GM21737 (cell line): ENCODE measurements around the gene KIAA0825.
"Not testable (repeated sequence)": the region's sequence is repeated elsewhere in the genome, so short reads cannot be mapped to it uniquely, and the experiment has no call there.

Experiments used
- ATAC-seq: cut with Tn5 transposase; IDR thresholded peaks from one replicate; pipeline ENCODE4 v1.9.1; 2021; ENCODE audit warnings: mild to moderate bottlenecking, moderate library complexity; ENCODE audit not compliant: unreplicated experiment

Gene KIAA0825

DNA sequence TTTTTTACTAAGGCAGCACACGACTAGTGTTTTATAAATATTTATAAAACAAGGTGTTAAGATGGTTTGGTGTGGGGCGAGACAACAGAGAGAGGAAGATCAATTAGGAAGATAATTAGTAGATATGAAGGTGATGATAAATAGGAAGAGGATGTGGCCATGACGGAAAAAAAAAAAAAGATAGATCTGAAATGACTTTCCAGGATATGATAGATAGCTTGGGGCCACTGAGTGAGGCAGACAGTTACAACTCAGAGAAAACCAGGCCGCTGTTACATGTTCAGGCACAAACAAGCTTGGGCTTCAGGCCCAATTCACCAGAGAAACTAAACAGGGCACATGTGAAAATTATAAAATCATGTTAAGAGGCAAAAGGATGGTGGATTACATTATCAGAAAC is 43.2 kb downstream of the KIAA0825 start:
- no peak for ATAC-seq

DNA sequence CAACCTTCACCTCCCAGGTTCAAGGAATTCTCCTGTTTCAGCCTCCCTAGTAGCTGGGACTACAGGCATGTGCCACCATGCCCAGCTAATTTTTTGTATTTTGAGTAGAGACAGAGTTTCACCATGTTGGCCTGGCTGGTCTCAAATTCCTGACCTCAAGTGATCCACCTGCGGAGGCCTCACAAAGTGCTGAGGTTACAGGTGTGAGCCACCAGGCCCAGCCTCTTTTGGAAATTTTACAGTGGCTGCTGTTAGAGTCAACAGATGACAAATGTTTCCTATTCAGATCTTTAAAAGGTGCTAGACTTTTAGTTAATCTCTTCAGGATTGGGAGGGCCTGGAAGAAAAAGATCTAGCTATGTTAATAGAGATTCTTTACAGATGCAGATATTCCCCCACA is 45.1 kb downstream of the KIAA0825 start:
- not testable (repeated sequence) for ATAC-seq

DNA sequence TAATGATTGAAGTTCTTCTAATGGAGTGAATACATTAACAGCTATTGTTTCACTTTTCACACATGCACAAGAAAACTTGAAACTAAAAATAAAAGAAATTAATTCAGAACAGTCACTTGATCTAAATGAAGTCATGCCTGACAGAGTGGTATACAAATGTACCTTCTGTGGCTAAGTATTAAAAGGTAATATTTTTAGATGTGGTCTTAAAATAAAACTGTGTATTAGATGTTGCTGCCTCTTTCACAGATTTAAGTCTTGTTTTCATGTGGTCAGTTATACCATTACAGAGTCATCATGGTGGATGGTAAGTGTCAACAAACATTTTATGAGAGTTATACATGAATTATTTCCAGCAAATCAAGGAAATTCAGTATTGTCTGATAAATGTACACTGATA is 47.0 kb downstream of the KIAA0825 start:
- ATAC-seq = no peak

DNA sequence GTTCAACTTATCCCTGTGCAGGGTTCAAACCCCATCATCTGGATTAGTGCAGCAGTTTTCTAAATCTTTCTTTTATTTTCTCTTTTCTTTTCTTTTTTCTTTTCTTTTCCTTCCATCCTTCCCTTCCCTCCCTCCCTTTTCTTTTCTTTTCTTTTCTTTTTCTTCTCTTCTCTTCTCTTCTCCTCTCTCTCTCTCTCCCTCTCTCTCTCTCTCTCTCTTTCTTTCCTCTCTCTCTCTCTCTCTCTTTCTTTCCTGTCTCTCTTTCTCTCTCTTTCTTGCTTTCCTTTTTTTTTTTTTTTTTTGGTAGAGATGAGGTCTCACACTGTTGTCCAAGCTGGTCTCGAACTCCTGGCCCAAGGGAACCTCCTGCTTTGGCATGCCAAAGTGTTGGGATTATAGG is 53.6 kb downstream of the KIAA0825 start:
- ATAC-seq = no peak

DNA sequence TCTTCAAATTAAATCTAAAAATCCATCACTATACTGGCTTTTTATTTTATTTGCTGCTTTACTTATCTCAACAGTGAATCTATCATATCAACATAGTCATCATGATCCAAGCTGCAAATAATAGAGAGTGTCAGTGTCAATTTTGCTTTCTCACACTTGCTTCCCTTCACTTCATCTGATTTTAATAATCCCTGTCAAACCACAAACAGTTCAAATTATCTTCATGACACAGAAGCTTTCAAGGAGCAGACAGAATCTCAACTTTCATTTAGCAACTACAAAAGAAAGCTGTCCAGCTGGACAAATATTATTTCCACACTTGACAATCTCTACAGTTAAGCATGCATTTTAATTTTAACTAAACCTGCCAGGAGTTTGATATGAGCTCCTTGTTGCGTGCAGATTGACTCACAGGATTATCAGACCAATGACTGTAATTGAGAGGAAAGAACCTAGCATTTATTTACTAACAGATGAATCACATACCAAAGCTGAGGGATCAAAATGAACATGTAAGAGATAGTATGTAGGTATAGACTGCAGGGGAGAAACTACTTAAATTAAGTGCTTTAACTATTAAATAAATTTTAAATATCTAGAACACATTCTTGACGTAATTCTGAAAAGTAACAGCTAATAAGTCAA is 56.0 kb downstream of the KIAA0825 start:
- ATAC-seq = no peak

DNA sequence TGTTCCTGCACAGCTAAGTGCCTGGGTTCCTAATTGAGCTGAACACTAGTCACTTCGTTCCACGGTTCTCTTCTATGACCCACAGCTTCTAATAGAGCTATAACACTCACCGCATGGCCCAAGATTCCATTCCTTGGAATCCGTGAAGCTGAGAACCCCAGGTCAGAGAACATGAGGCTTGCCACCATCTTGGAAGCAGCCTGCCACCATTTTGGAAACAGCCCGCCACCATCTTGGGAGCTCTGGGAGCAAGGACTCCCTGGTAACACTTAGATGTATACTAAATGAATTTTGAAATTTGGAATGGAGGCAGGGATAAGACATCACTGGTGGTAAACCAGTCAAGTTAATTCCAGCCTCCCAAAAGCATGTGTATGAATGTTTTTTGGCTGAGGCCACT is 60.4 kb downstream of the KIAA0825 start:
- no peak for ATAC-seq

DNA sequence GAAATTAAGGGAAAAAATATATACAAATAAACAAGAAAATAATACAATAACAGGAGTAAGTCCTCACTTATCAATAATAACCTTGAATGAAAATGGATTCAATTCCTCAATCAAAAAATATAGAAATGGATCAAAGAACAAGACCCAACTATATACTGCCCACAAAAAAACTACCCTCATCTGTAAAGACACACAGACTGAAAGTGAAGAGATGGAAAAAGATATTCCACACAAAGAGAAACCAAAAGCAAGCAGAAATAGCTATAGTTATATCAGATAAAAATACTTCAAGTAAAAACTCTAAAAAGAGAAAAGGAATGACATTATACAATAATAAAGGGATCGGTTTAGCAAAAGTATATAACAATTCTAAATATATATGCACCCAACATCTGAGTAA is 66.5 kb downstream of the KIAA0825 start:
- ATAC-seq = no peak

DNA sequence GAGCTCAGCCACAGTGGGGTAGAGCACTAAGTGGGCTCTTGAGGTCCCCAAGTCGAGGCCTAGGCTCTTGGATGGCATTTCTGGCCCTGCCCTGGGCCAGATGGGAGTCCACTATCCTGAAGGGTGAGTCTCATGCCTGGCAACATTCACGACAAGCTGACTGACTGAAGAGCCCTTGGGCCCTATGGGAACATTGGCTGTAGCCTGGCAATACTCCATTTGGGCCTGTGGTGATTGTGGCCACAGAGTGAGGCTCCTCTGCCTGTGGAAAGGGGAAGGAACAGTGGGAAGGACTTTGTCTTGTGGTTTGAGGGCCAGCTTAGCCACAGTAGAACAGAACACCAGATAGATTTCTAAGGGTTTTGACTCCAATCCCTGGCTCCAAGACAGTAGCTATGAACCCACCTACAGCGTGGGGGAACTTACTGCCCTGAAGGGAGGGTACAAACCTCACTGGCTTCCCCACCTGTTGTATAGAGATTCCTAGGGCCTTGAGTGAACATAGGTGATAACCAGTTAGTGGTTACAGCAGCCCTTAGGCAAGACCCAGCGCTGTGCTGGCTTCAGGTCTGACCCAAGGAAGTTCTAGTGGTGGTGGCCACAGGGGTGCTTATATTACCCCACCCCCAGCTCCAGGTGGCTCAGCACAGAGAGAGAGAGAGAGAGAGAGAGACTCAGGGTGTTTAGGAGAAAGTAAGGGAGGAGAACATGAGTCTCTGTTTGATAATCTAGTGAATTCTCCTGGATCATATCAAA is 72.4 kb downstream of the KIAA0825 start:
- no peak for ATAC-seq

DNA sequence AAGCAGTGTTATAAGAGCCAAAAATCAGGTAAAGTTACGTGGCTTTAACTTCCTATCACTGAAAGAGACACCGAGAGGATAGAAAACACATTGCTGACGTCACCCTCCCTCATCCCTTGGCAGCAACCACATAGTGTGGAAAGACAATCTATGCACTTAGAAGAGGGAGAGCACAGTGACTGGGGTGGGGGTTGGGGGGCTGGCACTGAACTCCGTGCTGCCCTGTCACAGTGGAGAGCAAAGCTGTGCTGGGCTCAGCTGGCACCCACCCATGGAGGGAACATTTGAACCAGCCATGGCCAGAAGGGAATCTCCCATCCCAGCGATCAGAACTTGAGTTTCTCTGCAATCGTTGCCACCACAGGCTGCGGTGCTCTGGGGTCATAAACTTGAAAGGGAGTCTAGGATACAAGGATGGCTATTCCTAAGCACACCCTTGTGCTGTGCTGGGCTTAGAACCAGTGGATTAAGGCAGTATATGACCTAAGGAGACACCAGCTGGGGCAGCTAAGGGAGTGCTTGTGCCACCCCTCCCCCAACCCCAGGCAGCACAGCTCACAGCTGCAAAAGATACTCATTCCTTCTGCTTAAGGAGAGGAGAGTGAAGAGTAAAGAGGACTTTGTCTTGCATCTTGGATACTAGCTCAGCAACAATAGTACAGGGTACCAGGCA is 73.4 kb downstream of the KIAA0825 start:
- no peak for ATAC-seq

DNA sequence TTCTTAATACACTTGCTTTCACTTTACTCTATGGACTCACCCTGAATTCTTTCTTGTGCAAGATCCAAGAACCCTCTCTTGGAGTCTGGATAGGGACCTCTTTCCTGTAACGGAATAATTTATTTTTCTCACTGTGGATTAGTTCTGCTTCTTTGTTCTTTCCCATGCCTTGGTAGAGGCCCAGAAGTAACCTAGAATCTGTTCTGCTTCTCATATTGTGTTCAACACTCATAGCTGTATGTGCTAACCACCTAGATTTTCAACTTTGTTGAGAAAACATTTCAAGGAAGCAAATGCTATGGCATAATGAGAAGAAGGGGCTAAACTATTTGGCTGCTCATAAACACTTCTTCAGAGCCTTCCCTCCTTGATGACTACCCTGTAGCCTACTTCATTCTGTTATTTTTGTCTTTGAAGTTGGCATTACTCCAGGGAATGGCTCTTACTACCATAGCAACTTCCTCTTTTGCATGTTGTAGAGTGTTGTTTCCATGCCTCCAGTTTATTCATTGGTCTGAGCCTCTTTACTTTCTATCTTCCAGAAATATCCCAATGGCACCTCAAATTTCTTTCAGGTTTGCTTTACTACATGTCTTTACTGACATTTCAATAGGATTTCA is 74.3 kb downstream of the KIAA0825 start:
- ATAC-seq = no peak

DNA sequence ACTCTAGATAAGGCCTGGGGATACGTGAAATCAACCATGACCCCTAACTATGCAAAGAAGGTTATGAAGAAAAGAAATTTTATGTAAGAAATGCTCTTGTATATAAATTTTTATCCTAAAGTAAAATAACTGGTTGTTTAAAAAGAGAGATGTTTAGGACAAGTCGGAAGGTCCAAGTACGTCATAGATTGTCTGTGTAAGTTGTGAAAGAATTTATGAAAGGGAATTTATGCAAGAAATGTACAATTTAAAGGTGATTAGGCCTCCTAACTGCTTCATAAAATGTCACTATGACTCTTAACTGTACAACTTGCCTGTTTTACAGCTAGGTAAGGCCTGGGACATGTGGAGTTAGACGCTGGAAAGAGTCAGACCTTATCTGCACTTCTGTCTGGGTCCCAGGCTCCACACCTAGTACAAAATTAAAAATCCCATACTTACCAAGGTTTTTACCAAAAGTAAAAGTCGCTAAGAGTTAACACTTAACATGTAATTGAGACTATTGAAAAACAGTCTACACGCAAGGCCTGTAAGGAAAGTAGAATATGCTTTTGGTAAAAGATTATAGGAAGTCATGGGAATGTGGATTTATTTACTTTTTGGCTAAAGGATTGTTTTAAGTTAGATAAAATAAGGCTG is 77.4 kb downstream of the KIAA0825 start:
- no peak for ATAC-seq

DNA sequence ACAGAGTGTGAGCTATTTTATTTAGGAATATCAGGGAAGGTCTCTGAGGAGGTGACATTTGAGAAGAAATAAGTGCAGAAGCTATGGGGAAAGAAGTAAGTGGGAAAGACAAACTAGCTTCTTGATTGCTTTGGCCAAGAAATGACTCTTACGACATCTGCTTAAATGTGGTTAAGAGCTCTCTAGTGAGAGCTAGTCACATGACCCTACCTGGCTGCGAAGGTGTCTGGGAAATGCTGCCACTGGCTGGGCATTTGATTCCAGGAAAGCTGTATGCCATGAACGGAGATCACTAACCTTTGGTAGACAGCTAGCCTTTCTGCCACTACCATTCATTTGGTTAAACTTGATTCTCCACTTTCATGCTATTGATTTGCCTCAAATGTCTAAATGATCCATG is 80.1 kb downstream of the KIAA0825 start:
- ATAC-seq = no peak

DNA sequence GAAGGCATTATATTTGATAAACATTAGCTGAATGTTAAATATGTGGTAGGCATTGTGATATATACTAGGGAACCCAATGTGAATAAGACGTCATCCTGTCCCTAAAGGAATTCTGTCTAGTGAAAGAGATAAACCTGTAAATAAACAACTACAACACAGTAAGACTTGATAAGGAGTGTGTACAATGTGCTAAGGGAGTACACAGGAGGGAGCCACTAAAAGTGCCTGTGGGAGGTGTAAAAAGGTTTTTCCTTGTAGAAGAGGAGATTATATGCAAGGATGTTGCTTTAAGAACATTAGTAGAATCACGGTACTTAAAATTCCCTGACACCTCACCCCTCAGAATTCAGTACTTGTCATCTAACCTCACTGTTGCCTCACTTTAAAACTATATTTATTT is 91.7 kb downstream of the KIAA0825 start:
- no peak for ATAC-seq

DNA sequence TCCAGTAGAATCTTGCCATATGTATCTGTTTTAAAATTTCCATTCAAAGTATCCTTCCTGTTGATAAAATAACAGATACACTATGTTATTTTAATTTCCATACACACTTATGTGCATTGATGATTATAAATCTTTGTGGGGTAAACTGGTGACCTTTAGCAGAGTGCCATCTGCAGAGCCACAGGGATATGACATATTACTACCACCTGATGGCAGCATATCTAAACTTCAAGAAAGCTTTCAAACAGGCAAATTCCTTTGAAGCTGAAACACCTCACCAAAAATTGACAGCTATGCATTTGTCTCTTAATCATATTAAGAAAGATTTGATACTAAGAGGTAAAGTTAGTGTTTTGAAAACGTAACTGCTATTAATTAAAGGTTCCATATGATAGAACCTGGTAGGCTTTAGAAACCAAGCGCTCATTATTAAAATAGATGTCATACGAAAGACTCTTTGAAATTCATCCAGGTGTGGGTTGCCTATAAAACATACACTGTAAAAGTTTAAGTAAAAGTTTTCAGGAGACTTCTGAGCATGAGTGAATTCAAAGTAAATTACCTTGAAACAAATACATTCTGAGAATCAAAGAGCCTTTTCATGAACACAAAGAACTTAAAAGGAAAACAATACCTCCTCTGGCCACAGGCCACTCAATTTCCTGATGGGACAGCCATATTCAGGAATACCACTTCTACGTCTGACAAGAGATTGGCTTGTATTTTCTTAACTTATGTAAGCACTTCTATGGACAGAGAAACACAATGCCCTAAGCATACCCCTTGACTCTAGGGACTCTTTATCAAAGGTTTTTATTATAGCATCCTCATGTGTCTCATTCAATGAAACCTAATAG is 93.3 kb downstream of the KIAA0825 start:
- peak; percentile 77 for ATAC-seq

DNA sequence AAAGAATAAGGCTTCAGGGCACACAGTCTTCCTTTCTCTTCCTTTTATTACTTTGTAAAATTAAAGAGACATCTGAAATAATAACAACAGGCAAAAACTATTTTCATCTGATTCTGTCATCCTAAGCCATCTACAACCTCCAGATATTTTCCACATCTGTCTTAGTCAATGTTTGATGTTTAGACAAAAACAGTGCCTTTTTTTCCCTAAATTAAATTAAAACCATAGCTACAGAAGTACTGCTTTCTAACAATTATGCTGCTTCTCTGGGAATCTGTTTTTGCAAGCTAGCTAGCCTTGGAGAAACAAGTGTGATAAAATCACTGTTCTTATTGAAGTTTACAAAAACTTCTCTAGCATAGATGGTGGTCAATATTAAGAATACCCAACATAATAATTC is 95.4 kb downstream of the KIAA0825 start:
- ATAC-seq = no peak

DNA sequence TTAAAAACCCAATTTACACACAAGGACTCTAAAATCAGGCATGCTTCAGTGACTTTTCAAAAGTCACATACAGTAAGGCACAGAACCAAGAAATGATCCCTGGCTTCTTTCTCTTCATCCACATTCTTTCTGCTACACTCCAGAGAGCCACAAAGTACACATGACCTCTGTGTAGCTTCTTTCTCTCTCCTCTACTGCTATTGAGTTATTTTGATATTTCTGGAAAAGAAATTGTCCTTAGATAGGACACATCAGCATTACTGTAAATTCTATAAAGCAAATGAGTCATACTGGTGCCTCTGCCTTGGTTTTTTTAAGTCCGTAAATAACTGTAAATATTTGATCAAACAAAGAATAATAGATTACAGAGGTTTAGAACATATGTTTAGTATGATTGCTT is 96.3 kb downstream of the KIAA0825 start:
- no peak for ATAC-seq

DNA sequence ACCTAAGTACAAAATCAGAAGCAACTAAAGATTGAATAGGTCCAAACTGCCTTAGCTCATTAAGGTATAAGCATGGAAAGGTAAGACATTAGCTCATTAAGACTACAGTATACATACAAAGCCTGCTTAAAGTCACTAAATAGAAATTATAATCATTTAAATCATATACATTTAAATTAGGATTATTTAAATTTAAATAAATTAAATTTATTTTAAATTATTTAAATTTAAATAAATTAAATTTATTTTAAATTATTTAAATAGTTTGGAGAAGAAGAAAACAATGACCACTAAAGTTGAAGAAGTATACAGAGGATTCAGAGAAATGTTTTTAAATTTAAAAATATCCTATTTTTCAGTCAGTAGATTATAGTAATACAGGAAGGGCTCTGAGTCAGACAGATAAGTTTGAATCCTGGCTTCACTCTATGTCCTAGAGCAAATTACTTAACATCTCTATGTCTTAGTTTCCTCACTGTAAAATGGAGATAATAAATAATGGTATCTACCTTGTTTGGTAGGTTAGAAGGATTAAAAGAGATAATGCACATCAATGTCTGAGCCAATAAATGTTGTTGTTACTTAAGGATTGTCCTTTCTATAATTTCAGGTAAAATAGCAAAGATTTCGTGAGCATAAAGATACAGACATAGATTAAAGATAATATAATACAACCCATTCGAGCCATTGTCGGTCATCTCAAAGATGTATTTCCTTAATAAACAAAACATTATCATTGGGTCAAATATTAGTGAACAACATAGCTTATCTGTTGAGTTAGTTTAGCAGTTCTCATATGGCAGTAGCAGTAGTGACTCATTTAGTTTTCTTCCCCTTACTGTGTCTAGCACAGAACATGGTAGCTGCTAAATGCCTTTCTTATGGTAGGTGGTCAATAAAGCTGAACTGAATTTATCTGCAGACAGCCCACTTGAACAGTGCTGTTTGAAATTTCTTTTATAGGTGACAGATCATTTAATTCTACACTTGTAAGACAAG is 100.6 kb downstream of the KIAA0825 start:
- ATAC-seq = no peak

DNA sequence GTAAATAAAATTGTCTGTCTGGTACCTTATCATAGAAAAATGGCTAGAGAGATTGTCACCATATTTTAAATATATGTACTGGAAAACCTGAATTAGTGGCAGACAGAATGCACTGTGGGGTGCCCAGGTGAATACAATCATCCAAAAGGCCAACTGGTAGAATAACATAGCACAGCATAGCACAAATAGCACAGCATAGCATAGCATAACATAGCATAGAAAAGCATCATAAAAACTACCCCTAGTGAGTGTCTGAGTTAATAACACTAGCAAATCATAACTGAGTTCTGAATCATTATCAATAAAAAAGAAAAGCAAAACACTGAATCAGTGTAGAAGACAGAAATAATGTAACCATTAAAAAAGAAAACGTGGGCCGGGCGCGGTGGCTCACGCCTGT is 102.3 kb downstream of the KIAA0825 start:
- no peak for ATAC-seq

DNA sequence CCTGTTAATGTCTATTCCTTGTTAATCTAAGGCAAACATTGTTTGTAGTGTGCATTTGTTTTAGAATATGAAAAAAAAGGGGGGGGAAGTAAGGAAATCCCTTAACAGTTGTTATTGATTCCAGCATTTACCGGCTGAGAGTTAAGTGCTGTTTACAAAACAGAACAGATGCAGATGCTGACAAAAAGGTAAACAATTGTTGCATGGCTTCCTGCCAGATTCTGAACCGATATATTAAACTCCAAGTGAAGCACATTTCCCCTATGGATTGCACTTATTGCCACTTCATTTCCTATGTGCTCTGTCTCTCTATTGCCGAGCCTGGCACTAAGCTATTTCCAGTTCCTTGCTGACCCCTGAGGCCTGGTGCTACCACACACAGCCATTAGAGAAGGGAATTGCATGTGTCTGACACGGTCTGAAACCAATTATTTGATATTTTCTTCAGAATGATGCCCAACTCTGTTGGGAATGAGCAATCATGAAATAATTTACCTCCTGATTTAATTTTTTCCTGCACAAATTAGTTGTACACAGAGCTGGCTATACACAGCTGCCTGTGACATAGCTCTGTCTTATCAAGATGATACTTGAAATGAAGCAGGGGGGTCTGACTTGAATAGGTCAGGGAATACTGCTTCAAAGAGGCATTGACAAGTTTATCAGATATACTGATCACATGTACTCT is 109.8 kb downstream of the KIAA0825 start:
- ATAC-seq = no peak
